SU-DHL-6 (cell line): ENCODE measurements around the gene NGF.

Source experiments
- H2AFZ ChIP-seq: fragments of 200-600 bp; sonication (generic); 2 replicates; pipeline ENCODE4 v1.6.1; 2014; ENCODE audit warnings: low read depth, mild to moderate bottlenecking, moderate library complexity, mixed read lengths, antibody characterized with exemption, low read length; ENCODE audit not compliant: severe bottlenecking
- H3F3A ChIP-seq: fragments of 200-600 bp; shearing (Covaris generic); 2 replicates; pipeline ENCODE4 v1.6.0; 2016; ENCODE audit warnings: antibody characterized with exemption, mild to moderate bottlenecking; ENCODE audit not compliant: insufficient read depth
- H3K27ac ChIP-seq: fragments of 200-600 bp; sonication (generic); 2 replicates; pipeline ENCODE4 v1.5.1; 2016; ENCODE audit warnings: low read depth, mild to moderate bottlenecking, low read length, moderate library complexity, mixed read lengths
- H3K27me3 ChIP-seq: fragments of 200-600 bp; sonication (generic), shearing (Covaris generic); 2 replicates; pipeline ENCODE4 v1.6.0; 2014; ENCODE audit warnings: mild to moderate bottlenecking, low read length
- H3K36me3 ChIP-seq: fragments of 200-600 bp; sonication (generic); 2 replicates; pipeline ENCODE4 v1.6.1; 2014; ENCODE audit warnings: mild to moderate bottlenecking, low read length, mixed read lengths
- H3K4me2 ChIP-seq: fragments of 300-600, 200-600 bp; shearing (Covaris generic), sonication (generic); 2 replicates; pipeline ENCODE4 v1.6.0; 2014; ENCODE audit warnings: low read length, low read depth, mild to moderate bottlenecking; ENCODE audit not compliant: poor library complexity, severe bottlenecking
- H3K4me3 ChIP-seq: fragments of 200-600 bp; sonication (generic); 2 replicates; pipeline ENCODE4 v1.5.1; 2014; ENCODE audit warnings: antibody characterized with exemption, low read length, mild to moderate bottlenecking, mixed read lengths; ENCODE audit not compliant: insufficient read depth, poor library complexity, severe bottlenecking
- H3K79me2 ChIP-seq: fragments of 200-600 bp; sonication (generic); 2 replicates; pipeline ENCODE4 v1.6.1; 2014; ENCODE audit warnings: mild to moderate bottlenecking, low read length, moderate library complexity; ENCODE audit not compliant: insufficient read depth
- H3K9ac ChIP-seq: fragments of 200-600 bp; sonication (generic); 2 replicates; pipeline ENCODE4 v1.7.0; 2014; ENCODE audit warnings: mild to moderate bottlenecking, low read length
- H3K9me2 ChIP-seq: fragments of 200-600 bp; sonication (generic); replicated peaks from 2 replicates; pipeline ENCODE4 v1.6.1; 2014; ENCODE audit warnings: low read length; ENCODE audit not compliant: insufficient read depth
- H3K9me3 ChIP-seq: fragments of 200-600 bp; sonication (generic); 2 replicates; pipeline ENCODE4 v1.6.1; 2014; ENCODE audit warnings: low read length, mixed read lengths; ENCODE audit not compliant: insufficient read depth
- H4K20me1 ChIP-seq: fragments of 200-600 bp; sonication (generic); 2 replicates; pipeline ENCODE4 v1.6.1; 2014; ENCODE audit warnings: low read depth, mild to moderate bottlenecking, antibody characterized with exemption, low read length, moderate library complexity, mixed read lengths
- EZH2phosphoT487 ChIP-seq: fragments of 200-600 bp; sonication (generic), shearing (Covaris generic); conservative IDR thresholded peaks from 2 replicates; pipeline ENCODE4 v1.6.1; 2018; ENCODE audit warnings: mild to moderate bottlenecking, antibody characterized with exemption, low read length, moderate library complexity, mixed read lengths
- TF ChIP-seq, protein P1 (sequence below): fragments of 200-600 bp; sonication (generic); IDR thresholded peaks from one replicate; pipeline ENCODE4 v1.5.1; 2017; ENCODE audit warnings: antibody characterized with exemption, mild to moderate bottlenecking, low read length, moderate library complexity; ENCODE audit not compliant: insufficient read depth, poor library complexity, severe bottlenecking

NGF gene

DNA sequence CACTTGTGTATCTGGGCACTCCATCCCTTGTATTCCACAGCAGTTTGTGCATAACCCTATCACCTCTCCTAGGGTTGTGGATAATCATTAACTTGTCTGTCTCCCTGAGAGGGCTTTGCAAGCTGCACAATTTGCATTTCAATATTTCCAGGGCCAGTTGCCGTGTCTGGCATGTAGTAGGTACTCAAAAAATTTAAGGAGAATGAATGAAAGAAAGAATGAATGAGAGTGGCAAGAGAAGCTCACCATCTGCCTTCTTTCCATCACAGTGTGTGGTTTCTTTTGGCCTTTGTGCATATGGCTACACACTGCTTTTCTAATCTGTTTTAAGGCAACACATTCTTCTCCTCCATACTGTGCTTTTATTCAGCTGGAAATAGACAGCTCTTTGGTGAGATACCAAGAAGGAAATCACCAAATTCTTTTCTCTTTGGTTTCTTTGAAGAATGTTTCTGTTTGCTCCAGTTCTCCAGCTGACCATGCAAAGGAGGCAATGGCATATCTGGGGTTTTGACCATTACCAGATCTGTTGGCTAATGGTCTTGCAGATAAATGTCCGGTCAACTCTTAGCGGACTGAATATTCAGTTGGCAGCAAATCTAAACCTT lies 49.4 kb downstream of the NGF start:
- Histone ChIP-seq H3K27ac (no peak overlapping the region), H3K4me3 (no peak overlapping the region), H3F3A (no peaks in the 10 kb centered on the region), H4K20me1 (no peaks in the 10 kb centered on the region), H3K79me2 (no peaks in the 10 kb centered on the region), H3K36me3 (no peaks in the 10 kb centered on the region), H3K9ac (no peak overlapping the region), H3K9me3 (no peaks in the 10 kb centered on the region), H3K9me2 (no peaks in the 10 kb centered on the region), H3K27me3 (no peaks in the 10 kb centered on the region), H3K4me2 (no peak overlapping the region), H2AFZ (no peak overlapping the region)
- no peak for TF ChIP-seq EZH2phosphoT487
- TF ChIP-seq, protein P1, sequence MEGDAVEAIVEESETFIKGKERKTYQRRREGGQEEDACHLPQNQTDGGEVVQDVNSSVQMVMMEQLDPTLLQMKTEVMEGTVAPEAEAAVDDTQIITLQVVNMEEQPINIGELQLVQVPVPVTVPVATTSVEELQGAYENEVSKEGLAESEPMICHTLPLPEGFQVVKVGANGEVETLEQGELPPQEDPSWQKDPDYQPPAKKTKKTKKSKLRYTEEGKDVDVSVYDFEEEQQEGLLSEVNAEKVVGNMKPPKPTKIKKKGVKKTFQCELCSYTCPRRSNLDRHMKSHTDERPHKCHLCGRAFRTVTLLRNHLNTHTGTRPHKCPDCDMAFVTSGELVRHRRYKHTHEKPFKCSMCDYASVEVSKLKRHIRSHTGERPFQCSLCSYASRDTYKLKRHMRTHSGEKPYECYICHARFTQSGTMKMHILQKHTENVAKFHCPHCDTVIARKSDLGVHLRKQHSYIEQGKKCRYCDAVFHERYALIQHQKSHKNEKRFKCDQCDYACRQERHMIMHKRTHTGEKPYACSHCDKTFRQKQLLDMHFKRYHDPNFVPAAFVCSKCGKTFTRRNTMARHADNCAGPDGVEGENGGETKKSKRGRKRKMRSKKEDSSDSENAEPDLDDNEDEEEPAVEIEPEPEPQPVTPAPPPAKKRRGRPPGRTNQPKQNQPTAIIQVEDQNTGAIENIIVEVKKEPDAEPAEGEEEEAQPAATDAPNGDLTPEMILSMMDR: no peak

DNA sequence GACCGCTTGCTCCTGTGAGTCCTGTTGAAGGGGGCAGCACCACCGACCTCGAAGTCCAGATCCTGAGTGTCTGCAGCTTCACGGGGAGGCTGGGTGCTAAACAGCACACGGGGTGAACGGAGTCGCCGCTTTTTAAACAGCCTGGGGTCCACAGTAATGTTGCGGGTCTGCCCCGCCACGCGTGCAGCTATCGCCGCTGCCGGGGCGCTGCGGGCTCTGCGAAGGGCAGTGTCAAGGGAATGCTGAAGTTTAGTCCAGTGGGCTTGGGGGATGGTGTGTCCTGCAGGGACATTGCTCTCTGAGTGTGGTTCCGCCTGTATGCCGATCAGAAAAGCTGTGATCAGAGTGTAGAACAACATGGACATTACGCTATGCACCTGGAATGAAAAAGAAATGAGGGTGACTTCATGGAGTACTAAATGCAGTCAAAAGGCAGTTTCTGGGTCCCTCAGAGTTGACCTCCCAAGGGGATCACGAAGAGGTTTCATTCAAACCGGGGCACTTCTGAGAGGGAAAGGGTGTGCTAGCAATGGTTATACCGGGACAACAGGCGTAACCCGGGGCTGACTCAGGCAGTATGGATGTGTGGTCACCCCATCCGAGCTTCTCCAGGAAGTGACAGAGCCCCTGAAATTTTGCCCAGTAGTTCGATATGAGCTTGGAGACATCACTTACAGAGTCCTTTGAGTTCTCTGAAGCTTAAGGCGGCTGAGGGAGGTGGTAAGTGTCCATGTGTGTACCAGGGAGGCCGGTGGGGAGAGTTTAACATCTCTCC lies 51.4 kb downstream of the NGF start:
- TF ChIP-seq EZH2phosphoT487: no peak
- TF ChIP-seq, protein P1: no peak
- no peak overlapping the region for H3K4me2 ChIP-seq
- no peaks in the 10 kb centered on the region for H3K36me3 ChIP-seq
- no peak overlapping the region for H3K9ac ChIP-seq
- H3K9me2 ChIP-seq: no peaks in the 10 kb centered on the region
- no peaks in the 10 kb centered on the region for H3F3A ChIP-seq
- H3K4me3 ChIP-seq: no peak overlapping the region
- H4K20me1 ChIP-seq: no peaks in the 10 kb centered on the region
- H3K9me3 ChIP-seq: no peaks in the 10 kb centered on the region
- no peak overlapping the region for H3K27ac ChIP-seq
- no peaks in the 10 kb centered on the region for H3K79me2 ChIP-seq
- no peaks in the 10 kb centered on the region for H3K27me3 ChIP-seq
- no peak overlapping the region for H2AFZ ChIP-seq

DNA sequence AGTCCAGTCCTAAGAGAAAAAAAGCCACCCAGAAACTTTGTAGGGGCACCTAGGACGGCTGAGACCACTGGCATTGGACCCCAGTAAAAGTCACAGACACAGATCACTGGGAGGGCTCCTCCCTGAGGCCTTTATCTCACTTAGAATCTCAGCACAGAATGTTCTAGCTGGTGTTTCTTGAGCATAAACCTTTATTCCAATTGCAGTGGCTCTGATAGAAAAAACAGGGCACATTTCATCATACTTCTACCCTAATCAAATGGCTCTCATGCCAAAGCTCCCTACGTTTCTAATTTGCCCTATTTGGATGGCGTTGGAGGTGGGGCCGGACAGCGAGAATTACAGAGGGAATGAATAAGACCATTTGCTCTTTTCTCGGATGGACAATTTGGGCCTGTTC lies 53.8 kb downstream of the NGF start:
- Histone ChIP-seq H3K9ac (no peak overlapping the region), H4K20me1 (no peaks in the 10 kb centered on the region), H3K27ac (no peak overlapping the region), H3K27me3 (no peaks in the 10 kb centered on the region), H3K4me2 (no peak overlapping the region), H2AFZ (no peak overlapping the region), H3K4me3 (no peak overlapping the region), H3K79me2 (no peaks in the 10 kb centered on the region), H3F3A (no peaks in the 10 kb centered on the region), H3K9me3 (no peaks in the 10 kb centered on the region), H3K36me3 (no peaks in the 10 kb centered on the region), H3K9me2 (no peaks in the 10 kb centered on the region)
- no peak for TF ChIP-seq EZH2phosphoT487
- TF ChIP-seq, protein P1: no peak
